Natural killer cell (primary cell): ENCODE data around the gene AUTS2. TPM values are rescaled to one million over a fixed set of nuclear protein-coding genes. Genes with fewer than 3 reads are reported as not detected.

Experiments
- ATAC-seq, 3 donors: fragments of 150-1000 bp in 2 of 3; fragments of 200-7000 bp in 1 of 3; cut with Tn5 transposase; 1 replicate in 1 of 3; 2 replicates in 2 of 3; pipeline ENCODE4 v1.10.0; 2021; ENCODE audit warnings: mild to moderate bottlenecking in 2 of 3, moderate library complexity in 2 of 3
- DNase-seq, 2 donors: peaks; one replicate each; pipeline versions ENCODE4 v3.0.0 to v3.0.0-alpha.2; 2013 to 2021; ENCODE audit warnings: mixed read lengths in 1 of 2
- H3K27ac ChIP-seq: one replicate; pipeline ENCODE4 v1.5.1; 2013; ENCODE audit warnings: mild to moderate bottlenecking, low read length
- H3K27me3 ChIP-seq: one replicate; pipeline ENCODE4 v1.6.1; 2013; ENCODE audit warnings: low read length; ENCODE audit not compliant: control insufficient read depth, insufficient read depth
- H3K36me3 ChIP-seq: one replicate; pipeline ENCODE4 v1.6.1; 2013; ENCODE audit warnings: low read length; ENCODE audit not compliant: control insufficient read depth, insufficient read depth
- H3K4me1 ChIP-seq: one replicate; pipeline ENCODE4 v1.6.1; 2013; ENCODE audit warnings: low read length; ENCODE audit not compliant: control insufficient read depth, insufficient read depth
- H3K4me3 ChIP-seq: one replicate; pipeline ENCODE4 v1.5.1; 2013; ENCODE audit warnings: low read length
- H3K9me3 ChIP-seq: one replicate; pipeline ENCODE4 v1.6.1; 2013; ENCODE audit warnings: low read length; ENCODE audit not compliant: control insufficient read depth, insufficient read depth
- H3K27ac Mint-ChIP-seq, 2 donors: one replicate each; pipeline ENCODE4 v1.8.0; 2022; ENCODE audit warnings: mild to moderate bottlenecking in 2 of 2, mixed read lengths in 2 of 2, moderate library complexity in 1 of 2
- H3K27me3 Mint-ChIP-seq, 2 donors: one replicate each; pipeline ENCODE4 v1.8.0; 2022; ENCODE audit warnings: low read depth in 2 of 2, mixed read lengths in 2 of 2
- H3K36me3 Mint-ChIP-seq: one replicate; pipeline ENCODE4 v1.8.0; 2022; ENCODE audit warnings: mixed read lengths
- H3K4me1 Mint-ChIP-seq, 2 donors: one replicate each; pipeline ENCODE4 v1.8.0; 2022; ENCODE audit warnings: mixed read lengths in 2 of 2
- H3K4me3 Mint-ChIP-seq: one replicate; pipeline ENCODE4 v1.8.0; 2022; ENCODE audit warnings: mild to moderate bottlenecking, moderate library complexity, mixed read lengths
- H3K9me3 Mint-ChIP-seq, 2 donors: one replicate each; pipeline ENCODE4 v1.8.0; 2022; ENCODE audit warnings: mixed read lengths in 2 of 2
- CTCF ChIP-seq: fragments of 200-600 bp; IDR thresholded peaks from one replicate; pipeline ENCODE4 v1.8.0; 2022; ENCODE audit warnings: antibody characterized with exemption
- WGBS: methylation state at CpG from one replicate; pipeline ENCODE4 v1.1.7; 2013; ENCODE audit warnings: missing lambda C conversion rate; ENCODE audit not compliant: insufficient coverage; 5-methylcytosine and 5-hydroxymethylcytosine counted together
- intact Hi-C: fragments of 100-400 bp; cut with micrococcal nuclease; formaldehyde crosslinking; loops from one replicate; pipeline ENCODE4 v1.14.2; 2022
- total RNA-seq, 4 donors: library from RNA; stranded (reverse); fragments of 120-200 nt in 1 of 4; gene quantifications; one replicate each; pipeline versions ENCODE4 v1.2.3 to v1.2.4, GENCODE V29; 2013 to 2022

Gene AUTS2
- total RNA-seq, 3 donors from 2014 or later (not counting 1 experiment from before 2014, with no cell fraction given), result 147 to 197 (median 155) TPM

- Mint-ChIP-seq H3K4me1 (no peaks in the 10 kb centered on the region), H3K36me3 (no peaks in the 10 kb centered on the region), H3K9me3 (no peaks in the 10 kb centered on the region), H3K27ac (no peak overlapping the region), H3K4me3 (no peak overlapping the region), H3K27me3 (no peaks in the 10 kb centered on the region)
- Histone ChIP-seq H3K36me3 (no peaks in the 10 kb centered on the region), H3K27me3 (no peaks in the 10 kb centered on the region), H3K4me1 (no peaks in the 10 kb centered on the region), H3K9me3 (no peaks in the 10 kb centered on the region), H3K4me3 (no peak overlapping the region), H3K27ac (no peak overlapping the region)
- 91% methylated on average over 7 of the region's 8 CpGs for WGBS
- intact Hi-C loops, result no loop called here
- no peak for DNase-seq
- no peak for TF ChIP-seq CTCF
- ATAC-seq, result no peak
These were observed 904.0 kb downstream of the AUTS2 start for GRCh38 chr7:70502117-70502863.

- Histone ChIP-seq H3K36me3 (no peaks in the 10 kb centered on the region), H3K9me3 (no peaks in the 10 kb centered on the region), H3K27ac (no peak overlapping the region), H3K27me3 (no peaks in the 10 kb centered on the region), H3K4me3 (no peak overlapping the region), H3K4me1 (no peaks in the 10 kb centered on the region)
- H3K9me3 Mint-ChIP-seq, result no peaks in the 10 kb centered on the region
- H3K4me1 Mint-ChIP-seq, result no peaks in the 10 kb centered on the region
- DNase-seq (no peak), ATAC-seq (no peak)
- H3K36me3 Mint-ChIP-seq, result no peaks in the 10 kb centered on the region
- H3K27me3 Mint-ChIP-seq, result no peaks in the 10 kb centered on the region
- 92% methylated on average over 6 of the region's 6 CpGs for WGBS
- intact Hi-C loops, result no loop called here
- H3K4me3 Mint-ChIP-seq, result no peak overlapping the region
- TF ChIP-seq CTCF, result no peak
- no peak overlapping the region for H3K27ac Mint-ChIP-seq
These were observed 906.0 kb downstream of the AUTS2 start for GRCh38 chr7:70504254-70504653.

- intact Hi-C loops, result no loop called here
- no peak overlapping the region for H3K27ac Mint-ChIP-seq
These were observed 907.2 kb downstream of the AUTS2 start for GRCh38 chr7:70505468-70505867.

More at GRCh38 chr7:70505468-70505867, 907.2 kb downstream of the AUTS2 start:
- ATAC-seq (no peak), DNase-seq (no peak)
- H3K9me3 Mint-ChIP-seq, result no peaks in the 10 kb centered on the region
- Histone ChIP-seq H3K9me3 (no peaks in the 10 kb centered on the region), H3K27ac (no peak overlapping the region), H3K27me3 (no peaks in the 10 kb centered on the region), H3K4me1 (no peaks in the 10 kb centered on the region), H3K4me3 (no peak overlapping the region), H3K36me3 (no peaks in the 10 kb centered on the region)
- WGBS, result 93% methylated on average over 6 of the region's 6 CpGs
- H3K36me3 Mint-ChIP-seq, result no peaks in the 10 kb centered on the region
- H3K4me3 Mint-ChIP-seq, result no peak overlapping the region
- no peaks in the 10 kb centered on the region for H3K27me3 Mint-ChIP-seq
- no peak for TF ChIP-seq CTCF
- no peaks in the 10 kb centered on the region for H3K4me1 Mint-ChIP-seq
